Kidney epithelial cell (primary cell): ENCODE measurements around the gene KRT28. TPM values are rescaled to one million over a fixed set of nuclear protein-coding genes. Genes with fewer than 3 reads are reported as not detected.

Source experiments
- DNase-seq: peaks from one replicate; pipeline ENCODE4 v3.0.0-alpha.2; 2010; ENCODE audit warnings: low read depth
- H3K27me3 ChIP-seq: 2 replicates; pipeline ENCODE4 v1.6.0; 2011; ENCODE audit warnings: low read length; ENCODE audit not compliant: control insufficient read depth, insufficient read depth
- H3K36me3 ChIP-seq: 2 replicates; pipeline ENCODE4 v1.5.1; 2011; ENCODE audit warnings: low read length; ENCODE audit not compliant: control insufficient read depth, insufficient read depth
- H3K4me3 ChIP-seq: 2 replicates; pipeline ENCODE4 v1.5.1; 2011; ENCODE audit warnings: low read depth, mild to moderate bottlenecking, control low read depth, low read length
- total RNA-seq: library from RNA; depleted of rRNA; stranded (reverse); fragments of >200 nt; gene quantifications from 2 replicates; pipeline ENCODE4 v1.2.3, GENCODE V29; 2015
- TF ChIP-seq, protein P1 (sequence below): IDR thresholded peaks from 2 replicates; pipeline ENCODE4 v1.5.1; 2011; ENCODE audit warnings: mild to moderate bottlenecking, moderate library complexity, low read length, control low read depth, inconsistent platforms; ENCODE audit not compliant: insufficient read depth, poor library complexity, severe bottlenecking

KRT28 gene, protein sequence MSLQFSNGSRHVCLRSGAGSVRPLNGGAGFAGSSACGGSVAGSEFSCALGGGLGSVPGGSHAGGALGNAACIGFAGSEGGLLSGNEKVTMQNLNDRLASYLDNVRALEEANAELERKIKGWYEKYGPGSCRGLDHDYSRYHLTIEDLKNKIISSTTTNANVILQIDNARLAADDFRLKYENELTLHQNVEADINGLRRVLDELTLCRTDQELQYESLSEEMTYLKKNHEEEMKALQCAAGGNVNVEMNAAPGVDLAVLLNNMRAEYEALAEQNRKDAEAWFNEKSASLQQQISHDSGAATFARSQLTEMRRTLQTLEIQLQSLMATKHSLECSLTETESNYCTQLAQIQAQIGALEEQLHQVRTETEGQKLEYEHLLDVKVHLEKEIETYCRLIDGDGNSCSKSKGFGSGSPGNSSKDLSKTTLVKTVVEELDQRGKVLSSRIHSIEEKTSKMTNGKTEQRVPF
- total RNA-seq = not detected in 2 replicates

DNA sequence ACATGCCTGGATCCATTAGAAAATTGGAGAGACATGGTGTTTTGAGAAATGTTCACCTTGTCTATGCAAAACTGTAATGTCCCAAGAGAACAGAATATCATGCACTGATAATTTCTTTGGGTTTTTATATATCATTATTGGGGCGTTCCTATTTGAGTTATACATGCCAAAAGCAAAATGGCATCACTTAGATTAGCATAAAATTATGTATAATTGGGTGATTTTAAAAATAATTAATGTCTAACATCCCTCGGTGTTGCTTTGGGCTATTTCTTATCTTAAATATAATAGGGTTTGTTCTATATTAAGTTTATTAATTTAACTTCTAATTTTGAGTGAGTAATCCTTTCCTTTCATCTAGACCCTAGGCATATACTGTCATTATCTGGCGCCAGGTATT is at the start of gene KRT28:
Gene KRT28, minus strand, starts transcription at position 101 of the 400 bp plus-strand sequence. Its CDS starts 66 bp downstream, at position 35.
- no peak for DNase-seq
- H3K27me3 ChIP-seq = no peaks in the 10 kb centered on the region
- no peak within 1 kb of the TSS for H3K4me3 ChIP-seq
- TF ChIP-seq, protein P1, sequence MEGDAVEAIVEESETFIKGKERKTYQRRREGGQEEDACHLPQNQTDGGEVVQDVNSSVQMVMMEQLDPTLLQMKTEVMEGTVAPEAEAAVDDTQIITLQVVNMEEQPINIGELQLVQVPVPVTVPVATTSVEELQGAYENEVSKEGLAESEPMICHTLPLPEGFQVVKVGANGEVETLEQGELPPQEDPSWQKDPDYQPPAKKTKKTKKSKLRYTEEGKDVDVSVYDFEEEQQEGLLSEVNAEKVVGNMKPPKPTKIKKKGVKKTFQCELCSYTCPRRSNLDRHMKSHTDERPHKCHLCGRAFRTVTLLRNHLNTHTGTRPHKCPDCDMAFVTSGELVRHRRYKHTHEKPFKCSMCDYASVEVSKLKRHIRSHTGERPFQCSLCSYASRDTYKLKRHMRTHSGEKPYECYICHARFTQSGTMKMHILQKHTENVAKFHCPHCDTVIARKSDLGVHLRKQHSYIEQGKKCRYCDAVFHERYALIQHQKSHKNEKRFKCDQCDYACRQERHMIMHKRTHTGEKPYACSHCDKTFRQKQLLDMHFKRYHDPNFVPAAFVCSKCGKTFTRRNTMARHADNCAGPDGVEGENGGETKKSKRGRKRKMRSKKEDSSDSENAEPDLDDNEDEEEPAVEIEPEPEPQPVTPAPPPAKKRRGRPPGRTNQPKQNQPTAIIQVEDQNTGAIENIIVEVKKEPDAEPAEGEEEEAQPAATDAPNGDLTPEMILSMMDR = no peak
- H3K36me3 ChIP-seq = no peaks in the 10 kb centered on the region

DNA sequence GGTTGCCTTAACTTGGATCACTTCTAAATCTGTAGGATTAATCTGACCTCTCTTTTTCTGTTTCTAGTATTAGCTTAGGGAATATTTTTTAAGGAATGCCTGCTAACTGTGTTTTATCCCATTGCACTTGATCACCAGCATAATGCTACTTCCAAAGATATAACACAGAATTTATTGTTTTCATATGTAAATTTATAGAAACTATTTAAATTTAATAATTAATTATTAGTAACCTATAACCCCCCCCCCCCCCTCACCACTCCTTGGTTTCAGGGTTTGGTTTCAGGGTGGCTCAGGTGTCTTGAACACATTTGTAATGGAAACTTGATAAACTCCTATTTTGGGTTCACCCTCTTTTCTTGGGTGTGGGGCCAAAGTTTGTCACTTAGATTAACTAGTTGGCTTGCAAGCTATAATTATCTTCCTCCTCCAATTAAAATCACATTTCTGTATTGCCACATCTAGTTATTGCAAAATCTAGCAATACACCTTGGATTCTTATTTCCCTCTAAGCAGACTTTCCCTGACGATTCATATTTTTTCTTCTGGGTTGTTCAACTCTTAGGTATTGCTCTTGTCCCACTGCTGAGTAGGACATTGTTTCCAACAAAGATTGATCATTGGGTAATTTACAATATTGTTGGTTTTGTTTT is 49.0 kb upstream of the KRT28 start:
- Histone ChIP-seq H3K27me3 (no peaks in the 10 kb centered on the region), H3K4me3 (no peak overlapping the region), H3K36me3 (no peaks in the 10 kb centered on the region)
- DNase-seq = no peak
- TF ChIP-seq, protein P1 = no peak

DNA sequence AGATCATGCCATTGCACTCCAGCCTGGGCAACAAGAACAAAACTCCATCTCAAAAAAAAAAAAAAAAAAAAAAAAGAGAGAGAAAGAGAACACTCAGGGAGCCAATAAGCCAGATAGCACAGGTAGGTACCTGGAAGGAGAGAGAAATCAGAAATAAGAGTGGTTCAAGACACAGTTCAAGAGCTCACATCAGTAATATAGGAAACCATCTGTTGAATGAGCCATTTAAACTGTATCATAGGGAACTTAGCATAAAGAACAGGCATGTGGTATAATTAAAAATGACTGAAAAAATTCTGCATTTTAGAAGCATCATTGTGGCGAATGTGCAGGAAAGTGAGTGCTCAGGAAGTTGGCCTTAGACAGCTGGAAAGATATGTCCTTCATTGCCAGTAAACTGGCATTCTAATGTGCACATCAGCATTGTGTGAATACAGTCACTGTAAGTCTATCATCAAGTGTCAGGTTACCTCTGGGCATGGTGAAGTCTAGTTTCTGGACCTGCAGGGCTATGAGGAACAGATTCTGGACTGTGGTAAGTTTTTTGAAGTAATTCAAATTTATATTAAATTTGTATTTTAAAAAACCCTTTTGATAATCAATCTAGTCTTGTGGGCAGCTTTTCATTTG is 46.9 kb upstream of the KRT28 start:
- TF ChIP-seq, protein P1 = no peak
- no peaks in the 10 kb centered on the region for H3K27me3 ChIP-seq
- no peak for DNase-seq
- no peak overlapping the region for H3K4me3 ChIP-seq
- no peaks in the 10 kb centered on the region for H3K36me3 ChIP-seq

DNA sequence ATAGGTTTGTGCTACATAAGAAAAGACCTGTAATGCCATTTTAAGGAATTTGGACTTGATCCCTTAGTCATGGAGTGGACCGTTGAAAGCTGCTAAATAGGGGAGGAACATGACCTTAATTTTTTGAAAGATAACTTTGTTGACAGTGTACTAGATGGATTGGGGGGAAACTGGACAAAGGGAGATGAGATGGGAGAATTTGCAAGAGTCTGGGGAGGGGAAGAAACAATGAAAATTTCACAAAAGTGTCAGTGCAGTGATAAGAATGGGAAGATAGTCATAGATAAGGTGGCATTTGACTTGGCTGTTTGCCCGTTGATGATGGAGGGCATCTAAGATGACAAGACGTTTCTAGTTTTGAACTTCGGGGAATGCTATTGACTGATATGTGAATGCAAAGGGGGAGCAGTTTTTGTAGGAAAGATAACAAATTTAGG is 44.9 kb upstream of the KRT28 start:
- no peak for DNase-seq
- Histone ChIP-seq H3K27me3 (no peaks in the 10 kb centered on the region), H3K36me3 (no peaks in the 10 kb centered on the region), H3K4me3 (no peak overlapping the region)
- TF ChIP-seq, protein P1 = no peak

DNA sequence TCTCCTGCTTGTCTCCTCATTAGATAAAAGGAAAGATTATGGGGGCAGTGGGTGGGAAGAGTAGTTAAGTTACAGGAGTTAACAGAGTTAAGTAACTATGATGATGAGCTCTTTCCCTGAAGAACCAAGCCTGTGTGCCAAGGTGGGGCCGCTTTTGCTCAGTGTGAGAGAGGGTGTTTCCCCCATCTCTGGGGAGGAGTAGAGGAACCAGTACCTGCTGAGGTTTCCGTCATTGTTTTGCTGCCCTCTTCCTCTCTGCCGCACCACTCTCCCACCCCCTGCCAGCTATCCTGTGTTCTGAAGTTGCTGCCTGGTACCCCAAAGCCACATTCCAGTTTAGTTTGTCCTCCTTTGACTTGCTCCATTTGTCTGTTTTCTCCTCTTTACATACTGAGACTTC is 43.5 kb upstream of the KRT28 start:
- TF ChIP-seq, protein P1 = no peak
- DNase-seq = no peak
- H3K36me3 ChIP-seq = no peaks in the 10 kb centered on the region
- no peaks in the 10 kb centered on the region for H3K27me3 ChIP-seq
- no peak overlapping the region for H3K4me3 ChIP-seq
